NCI-H1436 treated with DMSO at 0.1 percent for 48 hours (cell line): ENCODE data around the gene SRSF7.
"Not testable (repeated sequence)": the region's sequence is repeated elsewhere in the genome, so short reads cannot be mapped to it uniquely, and the experiment has no call there.

Source experiments
- DNase-seq: peaks from one replicate; lab custom pipeline; 2025; lab: John Stamatoyannopoulos, UW

SRSF7 gene

DNA sequence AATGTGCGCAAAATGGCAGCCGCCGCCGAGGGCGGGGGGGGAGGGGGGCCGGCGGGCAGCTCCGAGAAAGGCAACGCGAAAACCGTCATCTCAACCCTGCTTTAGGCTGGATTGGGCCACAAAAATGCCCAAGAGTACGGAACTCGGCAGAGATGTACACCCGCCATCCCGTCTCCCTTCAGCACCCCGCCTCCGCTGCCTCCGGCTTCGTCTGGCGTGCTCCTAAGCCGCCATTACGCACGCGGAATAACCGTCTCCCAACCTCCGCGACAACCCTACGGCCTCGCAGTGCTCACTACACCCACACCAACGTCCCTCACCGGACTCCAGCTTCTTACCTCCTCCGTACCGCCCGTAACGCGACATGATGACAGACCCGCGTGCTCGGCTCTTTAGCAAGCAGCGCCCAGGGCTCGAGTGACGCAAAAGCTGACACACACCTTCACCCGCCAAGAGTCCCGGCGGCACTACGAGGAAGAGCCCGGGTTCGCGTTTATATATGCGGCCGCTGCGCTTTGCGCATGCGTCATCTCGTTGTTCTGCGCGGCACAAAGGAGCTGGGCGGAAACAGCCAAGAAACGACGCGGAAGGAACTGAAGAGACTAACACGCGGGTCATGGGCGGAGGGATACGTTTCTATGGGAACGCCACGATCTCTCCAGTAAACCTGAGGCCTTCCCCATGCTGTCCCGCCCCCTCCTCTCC lies at the start of gene SRSF7:
Gene SRSF7, minus strand, starts transcription at position 471 of the 705 bp plus-strand sequence. Its CDS starts 105 bp downstream, at position 366.
- DNase-seq, result peak; percentile 97

DNA sequence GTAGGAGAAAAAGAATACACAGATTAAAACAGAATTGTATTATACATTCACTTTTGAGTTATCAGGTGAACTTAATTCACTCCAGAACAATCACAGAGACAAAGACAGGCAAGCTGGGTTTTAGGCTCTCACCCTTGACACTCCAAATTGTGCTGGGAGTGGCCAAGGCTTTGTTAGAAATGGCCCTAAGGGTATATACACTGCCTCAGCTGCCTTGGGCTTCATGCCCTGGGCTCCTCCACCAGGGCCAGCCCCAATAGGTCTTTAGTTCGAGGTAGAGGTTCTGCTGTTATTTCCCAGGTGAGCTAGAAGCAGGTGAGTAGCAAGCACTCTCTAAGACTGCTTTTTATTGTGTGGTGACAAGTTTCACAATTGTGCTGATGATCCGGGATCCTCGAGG lies 46.8 kb upstream of the SRSF7 start:
- no peak for DNase-seq

DNA sequence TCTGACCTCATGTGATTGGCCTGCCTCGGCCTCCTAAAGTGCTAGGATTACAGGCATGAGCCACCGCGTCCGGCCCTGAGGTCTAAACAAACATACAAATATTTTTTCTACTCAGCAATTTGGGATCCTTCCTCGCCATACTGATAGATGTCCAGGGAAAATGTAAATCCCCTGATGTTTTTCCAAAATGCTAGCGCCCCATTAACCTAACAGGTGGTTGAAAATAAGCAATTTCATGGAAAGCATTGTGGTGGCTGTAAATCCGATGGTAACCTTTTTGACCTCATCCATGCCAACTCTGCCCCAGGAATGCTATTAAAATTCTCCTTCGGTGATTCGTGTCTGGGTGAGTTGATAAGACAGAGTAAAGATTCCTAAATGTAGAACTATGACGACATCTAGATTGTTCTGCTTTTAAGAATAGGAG lies 46.1 kb upstream of the SRSF7 start:
- DNase-seq, result no peak

DNA sequence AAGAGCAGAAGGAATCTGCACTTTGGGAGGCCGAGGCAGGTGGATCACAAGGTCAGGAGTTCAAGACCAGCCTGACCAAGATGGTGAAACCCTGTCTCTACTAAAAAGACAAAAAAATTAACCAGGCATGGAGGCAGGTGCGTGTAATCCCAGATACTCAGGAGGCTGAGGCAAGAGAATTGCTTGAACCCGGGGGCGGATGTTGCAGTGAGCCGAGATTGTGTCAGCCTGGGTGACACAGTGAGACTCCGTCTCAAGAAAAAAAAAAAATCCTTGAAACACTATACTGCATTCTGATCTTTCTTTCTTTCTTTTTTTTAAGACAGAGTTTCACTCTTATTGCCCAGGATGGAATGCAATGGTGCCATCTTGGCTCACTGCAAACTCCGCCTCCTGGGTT lies 43.9 kb upstream of the SRSF7 start:
- DNase-seq, result not testable (repeated sequence)

DNA sequence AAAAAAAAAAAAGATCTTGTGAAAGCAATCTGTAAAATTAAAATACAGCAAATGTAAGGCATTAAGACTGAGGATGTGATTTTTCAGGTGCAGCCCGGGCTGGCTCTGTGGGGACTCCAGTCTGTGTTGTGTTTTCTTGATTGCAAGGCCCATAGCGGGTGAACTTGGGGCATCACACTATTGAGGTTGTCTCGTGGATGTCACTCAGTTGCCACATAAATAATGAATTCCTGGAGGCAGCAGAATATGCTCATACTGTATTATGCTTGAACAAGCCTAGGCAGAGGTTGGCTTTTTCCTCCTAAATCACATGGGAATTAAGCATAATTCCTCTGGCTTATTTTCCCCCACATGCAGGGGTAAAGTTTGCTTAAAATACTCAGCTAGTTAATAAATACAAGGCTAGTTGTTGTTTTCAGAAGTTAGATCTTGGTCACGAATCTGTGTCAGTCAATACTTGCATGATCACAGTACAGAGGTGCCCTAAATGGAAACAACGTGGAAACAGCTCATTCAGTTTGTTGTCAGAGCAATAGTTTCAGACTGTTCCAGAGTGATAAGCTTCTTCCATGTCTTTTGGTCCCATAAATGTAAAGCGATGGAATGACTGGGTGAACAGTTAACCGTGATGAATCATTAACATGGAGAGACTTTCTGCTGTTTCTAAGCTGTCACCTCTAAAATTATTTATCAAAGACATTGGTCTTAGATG lies 43.2 kb upstream of the SRSF7 start:
- no peak for DNase-seq

DNA sequence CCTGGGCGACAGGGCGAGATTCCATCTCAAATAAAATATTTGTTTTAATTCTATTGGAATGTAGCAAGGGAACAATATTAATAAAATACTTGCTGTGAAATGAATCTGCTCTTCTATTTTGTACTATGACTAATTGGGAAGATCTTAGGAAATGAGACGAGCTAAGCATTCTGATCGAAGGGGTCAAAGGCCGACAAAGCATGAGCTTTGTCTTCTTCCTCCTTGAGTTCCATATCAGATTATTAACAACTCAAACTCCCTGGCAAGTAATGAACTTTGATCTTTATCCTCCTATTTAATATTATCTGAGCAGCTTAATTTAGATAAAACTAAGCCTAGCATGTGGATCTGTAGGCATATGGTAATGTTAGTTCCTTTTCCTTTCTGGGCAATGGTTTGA lies 42.4 kb upstream of the SRSF7 start:
- DNase-seq, result no peak

DNA sequence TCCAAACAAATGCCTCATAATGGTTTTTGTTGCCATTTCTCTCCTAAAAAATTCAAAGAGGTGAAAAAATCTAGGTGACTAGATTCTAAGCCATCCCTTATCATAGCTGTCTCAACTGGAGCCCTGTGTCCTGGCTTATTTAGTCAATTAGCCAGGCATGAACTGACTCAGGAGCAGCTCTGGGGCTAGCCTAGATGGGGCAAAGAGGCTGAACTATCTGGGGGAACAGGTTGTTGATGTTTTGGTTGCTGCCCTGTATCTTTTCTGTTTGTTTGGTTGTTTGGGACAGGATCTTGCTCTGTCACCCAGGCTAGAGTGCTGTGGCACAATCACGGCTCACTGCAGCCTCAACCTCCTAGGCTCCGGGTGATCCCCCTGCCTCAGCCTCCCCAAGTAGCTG lies 41.6 kb upstream of the SRSF7 start:
- DNase-seq, result no peak

DNA sequence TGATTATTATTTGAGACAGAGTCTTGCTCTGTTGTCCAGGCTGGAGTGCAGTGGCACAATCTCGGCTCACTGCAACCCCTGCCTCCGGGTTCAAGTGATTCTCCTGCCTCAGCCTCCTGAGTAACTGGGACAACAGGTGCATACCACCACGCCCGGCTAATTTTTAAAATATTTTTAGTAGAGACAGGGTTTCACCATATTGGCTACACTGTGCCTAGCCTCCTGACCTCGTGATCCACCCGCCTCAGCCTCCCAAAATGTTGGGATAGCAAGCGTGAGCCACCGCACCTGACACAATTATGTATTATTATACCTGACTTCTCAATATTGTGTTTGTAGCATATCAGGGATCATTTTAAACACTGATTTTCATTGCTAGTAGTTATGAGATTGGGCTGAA lies 41.2 kb upstream of the SRSF7 start:
- not testable (repeated sequence) for DNase-seq

DNA sequence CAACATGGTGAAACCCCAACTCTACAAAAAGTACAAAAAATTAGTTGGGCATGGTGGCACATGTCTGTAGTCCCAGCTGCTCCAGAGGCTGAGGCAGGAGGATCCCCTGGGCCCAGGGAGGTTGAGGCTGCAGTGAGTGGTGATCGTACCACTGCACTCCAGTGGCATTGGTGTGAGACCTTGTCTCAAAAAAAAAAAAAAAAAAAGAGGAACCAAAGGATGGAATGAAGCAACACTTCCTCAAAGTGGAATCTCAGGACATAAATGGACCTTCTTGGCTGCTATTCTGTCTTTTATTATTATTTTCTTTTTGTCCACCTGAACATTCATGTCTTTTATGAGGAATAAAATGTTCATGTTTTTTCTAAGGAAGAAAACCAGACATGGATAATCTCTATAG lies 40.6 kb upstream of the SRSF7 start:
- no peak for DNase-seq

DNA sequence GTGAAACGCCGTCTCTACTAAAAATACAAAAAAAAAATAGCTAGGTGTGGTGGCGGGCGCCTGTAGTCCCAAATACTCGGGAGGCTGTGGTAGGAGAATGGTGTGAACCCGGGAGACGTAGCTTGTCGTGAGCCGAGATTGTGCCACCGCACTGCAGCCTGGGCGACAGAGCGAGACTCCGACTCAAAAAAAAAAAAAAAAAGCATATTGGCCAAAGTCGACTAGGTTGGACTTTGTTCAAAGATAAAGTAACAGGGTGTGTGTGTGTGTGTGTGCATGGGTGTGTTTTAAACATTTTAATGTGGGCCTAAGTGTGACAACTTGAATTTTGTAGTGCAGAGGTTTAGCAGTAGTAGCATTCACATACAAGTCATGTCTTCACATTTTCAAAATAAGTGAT lies 38.5 kb upstream of the SRSF7 start:
- DNase-seq, result no peak

DNA sequence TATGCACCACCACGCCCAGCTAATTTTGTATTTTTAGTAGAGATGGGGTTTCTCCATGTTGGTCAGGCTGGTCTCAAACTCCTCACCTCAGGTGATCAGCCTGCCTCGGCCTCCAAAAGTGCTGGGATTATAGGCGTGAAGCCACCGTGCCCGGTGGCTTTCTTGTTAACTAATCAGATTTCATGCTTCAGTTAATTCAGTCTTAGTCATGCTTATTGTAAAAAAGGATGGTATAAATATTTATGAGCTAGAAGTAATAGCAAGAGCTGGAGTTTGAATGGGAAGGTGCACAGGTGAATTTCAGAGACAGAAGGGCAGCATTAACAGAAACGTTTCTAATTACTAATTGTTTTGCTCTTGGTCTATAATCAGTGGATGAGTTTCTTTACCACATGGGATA lies 37.1 kb upstream of the SRSF7 start:
- no peak for DNase-seq

DNA sequence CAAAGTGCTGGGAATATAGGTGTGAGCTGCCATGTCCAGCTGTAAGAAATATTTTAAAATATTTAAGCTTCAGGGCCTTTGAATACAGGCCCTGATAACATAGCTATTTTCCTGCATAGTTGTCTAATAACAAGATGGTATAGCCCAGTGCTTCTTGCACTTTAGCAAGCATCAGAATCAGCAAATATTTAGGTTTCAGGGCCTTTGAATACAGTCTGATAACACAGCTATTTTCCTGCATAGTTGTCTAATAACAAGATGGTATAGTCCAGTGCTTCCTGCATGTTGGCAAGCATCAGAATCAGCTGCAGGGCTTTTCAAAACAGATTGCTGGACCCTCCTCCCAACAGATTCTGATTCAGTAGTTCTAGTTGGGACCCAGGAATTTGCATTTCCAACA lies 32.4 kb upstream of the SRSF7 start:
- DNase-seq, result no peak

DNA sequence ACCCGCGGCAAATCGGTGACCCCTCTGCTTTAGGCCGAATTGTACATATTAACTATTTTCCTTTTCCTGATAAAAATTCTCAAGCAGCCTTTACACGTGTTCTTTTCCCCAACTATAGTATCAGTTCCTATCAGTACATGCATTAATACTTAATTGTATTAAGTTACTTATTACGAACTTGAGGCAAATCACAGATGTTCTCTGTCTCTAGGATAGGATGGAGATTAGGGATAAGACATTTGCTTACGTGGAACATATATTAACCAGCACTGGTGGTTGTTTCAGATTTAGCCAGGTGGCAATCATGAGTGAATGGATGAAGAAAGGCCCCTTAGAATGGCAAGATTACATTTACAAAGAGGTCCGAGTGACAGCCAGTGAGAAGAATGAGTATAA lies 27.5 kb upstream of the SRSF7 start:
- no peak for DNase-seq

DNA sequence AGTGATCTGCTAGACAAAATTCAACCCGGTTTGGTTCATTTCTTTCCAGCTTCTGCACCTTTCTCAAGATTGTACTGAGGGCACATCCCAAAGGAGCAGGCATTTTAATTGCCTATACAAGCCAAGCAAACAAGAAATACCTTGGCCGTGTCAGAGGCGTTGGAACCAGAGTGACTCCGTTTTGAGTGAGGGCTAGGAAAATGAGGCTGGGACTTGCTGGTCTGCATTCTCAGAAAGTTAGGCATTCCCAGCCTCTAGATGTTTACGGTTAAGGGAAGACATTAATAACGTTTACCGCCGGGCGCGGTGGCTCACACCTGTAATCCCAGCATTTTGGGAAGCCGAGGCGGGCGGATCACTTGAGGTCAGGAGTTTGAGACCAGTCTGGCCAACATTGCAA lies 25.4 kb upstream of the SRSF7 start:
- DNase-seq, result no peak

DNA sequence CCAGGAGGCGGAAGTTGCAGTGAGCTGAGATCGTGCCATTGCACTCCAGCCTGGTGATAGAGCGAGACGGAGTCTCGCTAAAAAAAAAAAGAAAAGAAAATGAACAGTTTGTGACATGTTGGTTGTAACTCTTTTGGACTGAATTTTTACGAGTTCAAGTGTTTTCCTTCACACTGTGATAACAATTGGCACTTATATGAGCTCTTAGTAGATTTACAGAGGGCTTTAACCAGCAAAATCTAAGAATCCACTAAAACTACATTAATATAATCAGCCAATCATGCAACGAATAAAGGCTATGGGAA lies 24.7 kb upstream of the SRSF7 start:
- no peak for DNase-seq

DNA sequence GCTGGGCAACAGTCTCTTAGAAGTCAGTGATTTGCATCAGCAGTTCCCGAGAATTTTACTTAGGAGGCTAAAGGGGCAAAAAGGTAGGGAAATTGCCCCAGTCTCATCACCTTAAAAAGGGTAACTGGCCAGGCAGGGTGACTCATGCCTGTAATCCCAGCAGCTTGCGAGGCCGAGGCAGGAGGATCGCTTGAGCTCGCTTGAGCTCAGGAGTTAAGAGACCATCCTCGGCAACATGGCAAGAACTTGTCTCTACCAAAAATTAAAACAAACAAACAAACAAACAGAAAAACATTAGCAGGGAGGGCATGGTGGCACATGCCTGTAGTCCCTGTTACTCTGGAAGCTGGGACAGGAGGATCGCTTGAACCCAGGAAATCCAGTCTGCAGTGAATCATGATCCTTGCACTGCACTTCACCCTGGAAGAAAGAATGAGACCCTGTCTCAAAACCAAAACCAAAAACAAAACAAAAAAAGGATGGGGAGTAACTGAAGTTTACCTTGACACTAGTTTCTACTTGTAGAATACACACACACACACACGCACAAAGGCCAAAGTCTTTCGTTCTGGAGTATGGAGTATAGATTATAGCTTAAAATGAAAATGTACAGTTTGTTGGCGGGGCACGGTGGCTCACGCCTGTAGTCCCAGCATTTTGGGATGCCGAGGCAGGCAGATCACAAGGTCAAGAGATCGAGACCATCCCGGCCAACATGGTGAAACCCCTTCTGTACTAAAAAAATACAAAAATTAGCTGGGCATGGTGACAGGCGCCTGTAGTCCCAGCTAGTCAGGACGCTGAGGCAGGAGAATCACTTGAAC lies 24.1 kb upstream of the SRSF7 start:
- no peak for DNase-seq

DNA sequence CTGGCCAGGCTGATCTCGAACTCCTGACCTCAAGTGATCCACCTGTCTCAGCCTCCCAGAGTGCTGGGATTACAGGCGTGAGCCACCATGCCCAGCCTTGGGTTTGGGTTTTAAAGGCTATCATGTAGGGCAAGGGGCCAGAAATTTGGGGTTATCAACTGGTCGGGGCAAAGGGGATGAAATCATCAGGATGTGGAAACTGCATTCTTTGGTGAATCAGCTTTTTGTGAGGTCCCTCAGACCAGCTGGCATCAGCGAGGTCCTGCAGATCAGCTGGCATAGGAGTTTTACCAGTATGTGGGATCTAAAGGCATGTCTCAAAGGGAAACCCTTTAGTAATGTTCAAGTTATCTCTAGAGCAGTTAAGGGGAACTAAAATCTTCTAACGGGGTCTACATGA lies 20.5 kb upstream of the SRSF7 start:
- no peak for DNase-seq

DNA sequence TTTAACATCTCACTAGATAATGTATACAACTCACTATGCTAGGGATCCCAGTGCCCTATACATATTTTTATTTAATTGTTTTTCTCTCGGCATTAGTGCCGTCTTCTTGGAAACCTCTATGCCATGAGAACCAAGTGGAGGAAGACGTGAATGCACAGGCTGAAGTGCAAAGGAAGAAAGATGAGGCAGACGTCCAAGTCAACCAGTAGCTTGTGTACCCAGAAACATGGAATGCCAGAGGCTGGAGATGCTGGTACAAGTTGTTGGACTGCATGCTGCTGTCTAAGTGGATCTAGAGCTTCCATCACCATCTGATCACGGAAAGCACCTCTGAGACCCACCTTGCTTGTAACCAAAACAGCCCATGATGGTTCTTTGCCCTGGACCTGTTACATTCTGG lies 14.4 kb upstream of the SRSF7 start:
- no peak for DNase-seq

DNA sequence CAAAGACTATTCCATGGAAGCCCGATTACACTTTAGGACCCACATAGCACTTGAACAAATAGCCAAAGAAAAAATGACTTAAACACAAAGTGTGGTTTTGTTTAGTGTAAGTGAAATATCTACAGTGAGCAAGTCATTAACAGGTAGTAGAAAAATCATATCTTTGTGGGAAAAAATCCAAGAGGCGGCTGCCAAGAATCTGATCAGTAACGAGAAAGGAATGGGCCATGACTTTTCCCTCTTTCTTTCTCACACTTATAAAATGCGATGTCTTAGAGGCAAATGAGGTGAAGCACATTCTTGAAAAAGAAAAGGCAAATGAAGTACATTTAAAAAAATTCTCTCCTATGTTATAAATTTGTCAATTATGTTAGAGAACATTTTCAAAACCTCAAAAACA lies 14.0 kb upstream of the SRSF7 start:
- DNase-seq, result no peak

DNA sequence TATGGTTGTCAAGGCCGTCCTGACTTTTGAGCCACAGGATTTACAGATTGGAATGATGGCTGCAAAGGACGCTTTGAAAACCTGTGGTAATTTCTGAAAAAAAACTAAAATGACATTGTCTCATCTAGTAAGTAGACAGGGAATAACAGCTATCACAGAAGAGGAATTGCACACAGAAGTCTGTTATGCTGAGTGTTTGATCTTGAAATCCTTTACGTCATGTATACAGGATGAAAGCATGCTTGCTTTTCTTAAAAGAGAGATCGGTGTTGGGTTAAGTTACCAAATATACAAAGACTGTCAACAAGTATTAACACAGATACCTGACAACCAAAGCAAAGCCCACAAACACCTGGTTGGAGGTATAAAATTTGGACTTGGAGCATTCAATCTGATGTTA lies 12.6 kb upstream of the SRSF7 start:
- no peak for DNase-seq

DNA sequence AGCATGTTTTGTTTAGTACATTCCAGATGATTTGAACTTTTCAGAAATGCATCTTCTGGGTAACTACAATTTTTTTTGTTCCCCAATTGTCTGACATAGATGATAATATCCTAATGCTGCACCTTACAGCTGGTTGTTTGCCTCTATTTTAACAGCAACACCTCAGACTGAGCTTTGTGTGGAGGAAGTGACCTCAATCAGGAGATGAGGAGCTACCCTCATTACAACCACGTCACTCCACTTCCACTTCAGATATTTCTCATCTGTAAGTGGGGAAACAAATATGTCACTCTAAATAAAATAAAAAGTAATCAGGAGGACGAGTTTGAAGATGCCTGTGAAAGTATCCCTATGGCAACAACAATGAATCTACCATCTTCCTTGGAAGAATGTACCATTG lies 12.1 kb upstream of the SRSF7 start:
- DNase-seq, result no peak

DNA sequence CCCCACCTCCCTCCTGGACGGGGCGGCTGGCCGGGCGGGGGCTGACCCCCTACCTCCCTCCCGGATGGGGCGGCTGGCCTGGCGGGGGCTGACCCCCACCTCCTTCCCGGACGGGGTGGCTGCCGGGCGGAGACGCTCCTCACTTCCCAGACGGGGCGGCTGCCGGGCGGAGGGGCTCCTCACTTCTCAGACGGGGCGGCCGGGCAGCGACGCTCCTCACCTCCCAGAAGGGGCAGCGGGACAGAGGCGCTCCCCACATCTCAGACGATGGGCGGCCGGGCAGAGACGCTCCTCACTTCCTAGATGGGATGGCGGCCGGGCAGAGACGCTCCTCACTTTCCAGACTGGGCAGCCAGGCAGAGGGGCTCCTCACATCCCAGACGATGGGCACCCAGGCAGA lies 4.7 kb upstream of the SRSF7 start:
- DNase-seq, result not testable (repeated sequence)

DNA sequence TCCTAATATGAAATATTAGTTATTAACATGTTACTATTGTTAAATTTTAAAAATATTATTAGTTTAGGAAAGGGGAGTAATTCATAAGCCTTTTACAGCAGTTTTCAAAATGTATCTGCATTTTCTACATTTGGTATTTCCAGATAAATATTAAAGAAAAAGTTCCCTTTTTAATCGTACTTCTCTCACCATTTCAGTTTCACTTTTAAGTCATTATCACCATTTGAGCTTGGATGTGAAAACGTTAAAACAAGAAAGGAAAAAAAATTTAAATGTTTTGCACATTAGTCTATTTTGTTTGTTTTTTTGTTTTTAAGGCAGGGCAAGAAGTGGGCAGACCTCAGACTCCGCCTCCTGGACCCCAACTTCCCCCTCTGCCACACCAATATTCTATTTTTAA lies 3.3 kb upstream of the SRSF7 start:
- DNase-seq, result no peak
